Dedifferentiated amniotic fluid mesenchymal stem cell (primary cell): ENCODE results near the gene GPR142.

Experiments used
- DNase-seq: peaks from one replicate; pipeline ENCODE4 v3.0.0-alpha.2; 2016; ENCODE audit errors: extremely low spot score

GPR142 gene

GRCh38 chr17:74344658-74345057 lies 22.6 kb upstream of the GPR142 start:
- no peak for DNase-seq

- DNase-seq: no peak
These were observed 21.7 kb upstream of the GPR142 start for GRCh38 chr17:74345433-74346241.

GRCh38 chr17:74347646-74348045 lies 19.7 kb upstream of the GPR142 start:
- DNase-seq: no peak

GRCh38 chr17:74349120-74349519 lies 18.2 kb upstream of the GPR142 start:
- DNase-seq: no peak

GRCh38 chr17:74350486-74350885 lies 16.8 kb upstream of the GPR142 start:
- DNase-seq: no peak

GRCh38 chr17:74351552-74352210 lies 15.6 kb upstream of the GPR142 start:
- no peak for DNase-seq

GRCh38 chr17:74353446-74354060 lies 13.8 kb upstream of the GPR142 start:
- no peak for DNase-seq

GRCh38 chr17:74354123-74354522 lies 13.2 kb upstream of the GPR142 start:
- no peak for DNase-seq

- no peak for DNase-seq
These were observed 12.7 kb upstream of the GPR142 start for GRCh38 chr17:74354561-74354960.

- no peak for DNase-seq
These were observed 12.2 kb upstream of the GPR142 start for GRCh38 chr17:74355065-74355464.

GRCh38 chr17:74356646-74357465 lies 10.4 kb upstream of the GPR142 start:
- no peak for DNase-seq

- DNase-seq: no peak
These were observed 9.9 kb upstream of the GPR142 start for GRCh38 chr17:74357466-74357809.

GRCh38 chr17:74358697-74359096 lies 8.6 kb upstream of the GPR142 start:
- no peak for DNase-seq

GRCh38 chr17:74359916-74360315 lies 7.4 kb upstream of the GPR142 start:
- no peak for DNase-seq

- no peak for DNase-seq
These were observed 6.4 kb upstream of the GPR142 start for GRCh38 chr17:74360899-74361229.

GRCh38 chr17:74361230-74362068 lies 5.9 kb upstream of the GPR142 start, which contains the start of gene BTBD17:
Gene BTBD17 (minus strand): TSS chr17:74361868. CDS start chr17:74361819, 49 bp downstream.
- no peak for DNase-seq

- DNase-seq: no peak
These were observed 5.3 kb upstream of the GPR142 start for GRCh38 chr17:74362069-74362405.

GRCh38 chr17:74362810-74363498 lies 4.4 kb upstream of the GPR142 start:
- DNase-seq: no peak

GRCh38 chr17:74368341-74369081 lies 1.2 kb downstream of the GPR142 start:
- peak; percentile 35 for DNase-seq

GRCh38 chr17:74369221-74369620 lies 1.9 kb downstream of the GPR142 start:
- no peak for DNase-seq
